ENCODE measurements around the gene TRPV6.

DNA sequence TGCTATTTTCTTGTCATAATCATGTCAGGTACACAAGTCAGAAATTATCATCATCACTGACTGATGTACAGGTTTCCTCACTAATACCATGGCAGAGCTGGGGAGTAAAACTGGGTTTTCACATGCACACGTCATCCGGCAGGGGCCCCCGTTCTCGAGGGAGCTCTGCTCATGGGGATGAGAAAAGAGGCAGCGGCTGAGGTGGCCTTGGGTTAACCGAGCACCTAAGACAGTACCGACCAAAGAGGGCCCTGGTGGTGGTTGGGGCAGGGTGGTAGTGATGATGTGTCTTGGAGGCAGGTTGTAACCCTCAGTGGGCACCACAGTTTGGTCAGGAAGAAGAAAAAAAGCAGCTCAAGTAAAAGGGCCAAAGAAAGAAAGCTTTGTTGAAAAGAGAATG lies 12.1 kb upstream of the TRPV6 start:
- TF ChIP-seq, protein P1, sequence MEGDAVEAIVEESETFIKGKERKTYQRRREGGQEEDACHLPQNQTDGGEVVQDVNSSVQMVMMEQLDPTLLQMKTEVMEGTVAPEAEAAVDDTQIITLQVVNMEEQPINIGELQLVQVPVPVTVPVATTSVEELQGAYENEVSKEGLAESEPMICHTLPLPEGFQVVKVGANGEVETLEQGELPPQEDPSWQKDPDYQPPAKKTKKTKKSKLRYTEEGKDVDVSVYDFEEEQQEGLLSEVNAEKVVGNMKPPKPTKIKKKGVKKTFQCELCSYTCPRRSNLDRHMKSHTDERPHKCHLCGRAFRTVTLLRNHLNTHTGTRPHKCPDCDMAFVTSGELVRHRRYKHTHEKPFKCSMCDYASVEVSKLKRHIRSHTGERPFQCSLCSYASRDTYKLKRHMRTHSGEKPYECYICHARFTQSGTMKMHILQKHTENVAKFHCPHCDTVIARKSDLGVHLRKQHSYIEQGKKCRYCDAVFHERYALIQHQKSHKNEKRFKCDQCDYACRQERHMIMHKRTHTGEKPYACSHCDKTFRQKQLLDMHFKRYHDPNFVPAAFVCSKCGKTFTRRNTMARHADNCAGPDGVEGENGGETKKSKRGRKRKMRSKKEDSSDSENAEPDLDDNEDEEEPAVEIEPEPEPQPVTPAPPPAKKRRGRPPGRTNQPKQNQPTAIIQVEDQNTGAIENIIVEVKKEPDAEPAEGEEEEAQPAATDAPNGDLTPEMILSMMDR (IDR thresholded peaks at IDR 0.05): no peak
- TF ChIP-seq POLR2A (IDR thresholded peaks at IDR 0.05): no peak
